ENCODE measurements around the gene ARHGDIA. TPM values are rescaled to one million over a fixed set of nuclear protein-coding genes. Genes with fewer than 3 reads are reported as not detected.

The ARHGDIA gene
- total RNA-seq, 2 experiments from 2014 or later, result 706 to 715 TPM

- Mint-ChIP-seq H3K27me3 (no peaks in the 10 kb centered on the region), H3K4me1 (ENCODE audit: low read depth) (peaks cover 5% of the 10 kb centered on the region), H3K27ac (no peak overlapping the region), H3K9me3 (no peaks in the 10 kb centered on the region), H3K4me3 (peak overlapping the region; percentile 38), H3K36me3 (ENCODE audit: low read depth) (peaks cover 79% of the 10 kb centered on the region)
- intact Hi-C loops (cut with DNase I, micrococcal nuclease), result no loop called here
- ChIA-PET POLR2A (interaction anchor here (1.1 to 1.5 kb wide), 2 partner anchors 15 to 18 kb away, joined by 3 to 5 read pairs; no protein-coding TSS in a partner anchor), CTCF (no interaction called here)
- no peak for TF ChIP-seq CTCF (IDR thresholded peaks at IDR 0.05)
- no peak for ATAC-seq (ENCODE audit: poor library complexity)
- no peaks in the 10 kb centered on the region for H3K9me3 ChIP-seq (ENCODE audit: control insufficient read depth in 1 of 2, insufficient read depth in 1 of 2, low read length in 2 of 2)
- no peak for DNase-seq
- H3K4me3 ChIP-seq (ENCODE audit: low read length), result no peak overlapping the region
- no peaks in the 10 kb centered on the region for H3K27me3 ChIP-seq (ENCODE audit: control insufficient read depth in 1 of 2, insufficient read depth in 2 of 2, low read length in 2 of 2)
- H3K36me3 ChIP-seq (ENCODE audit: insufficient read depth, low read length), result peaks cover 63% of the 10 kb centered on the region
- no peak overlapping the region for H3K27ac ChIP-seq (ENCODE audit: low read depth in 1 of 2, low read length in 2 of 2)
- H3K4me1 ChIP-seq (ENCODE audit: insufficient read depth, low read length), result peaks cover 13% of the 10 kb centered on the region
Observed at GRCh38 chr17:81885454-81885853, 14.3 kb upstream of the ARHGDIA start.

- H3K27ac Mint-ChIP-seq, result no peak overlapping the region
- Histone ChIP-seq H3K27me3 (ENCODE audit: control insufficient read depth in 1 of 2, insufficient read depth in 2 of 2, low read length in 2 of 2) (no peaks in the 10 kb centered on the region), H3K27ac (ENCODE audit: low read depth in 1 of 2, low read length in 2 of 2) (no peak overlapping the region), H3K4me3 (ENCODE audit: low read length) (no peak overlapping the region), H3K36me3 (ENCODE audit: insufficient read depth, low read length) (peaks cover 59% of the 10 kb centered on the region), H3K4me1 (ENCODE audit: insufficient read depth, low read length) (peaks cover 8% of the 10 kb centered on the region), H3K9me3 (ENCODE audit: control insufficient read depth in 1 of 2, insufficient read depth in 1 of 2, low read length in 2 of 2) (no peaks in the 10 kb centered on the region)
- peaks cover 75% of the 10 kb centered on the region for H3K36me3 Mint-ChIP-seq (ENCODE audit: low read depth)
- no peaks in the 10 kb centered on the region for H3K9me3 Mint-ChIP-seq
- intact Hi-C loops (cut with DNase I, micrococcal nuclease), result no loop called here
- H3K4me1 Mint-ChIP-seq (ENCODE audit: low read depth), result peaks cover 5% of the 10 kb centered on the region
- POLR2A ChIA-PET, result interaction anchor here (1.5 kb wide), 1 partner anchor 18 kb away, joined by 5 read pairs; no protein-coding TSS in a partner anchor
- no peak for TF ChIP-seq CTCF (IDR thresholded peaks at IDR 0.05)
- DNase-seq, result peak in 1 of 14 experiments; percentile 5
- CTCF ChIA-PET, result no interaction called here
- no peak overlapping the region for H3K4me3 Mint-ChIP-seq
- ATAC-seq (ENCODE audit: poor library complexity), result no peak
- H3K27me3 Mint-ChIP-seq, result no peaks in the 10 kb centered on the region
Observed at GRCh38 chr17:81884968-81885367, 13.8 kb upstream of the ARHGDIA start.

- intact Hi-C loops (cut with DNase I, micrococcal nuclease), result no loop called here
- ATAC-seq (ENCODE audit: poor library complexity) (no peak), DNase-seq (no peak)
- ChIA-PET POLR2A (no interaction called here), CTCF (no interaction called here)
- H3K27ac ChIP-seq (ENCODE audit: low read depth in 1 of 2, low read length in 2 of 2), result no peak overlapping the region
- Mint-ChIP-seq H3K36me3 (ENCODE audit: low read depth) (peaks cover 77% of the 10 kb centered on the region), H3K4me3 (no peak overlapping the region), H3K4me1 (ENCODE audit: low read depth) (peaks cover 5% of the 10 kb centered on the region), H3K27ac (peak overlapping the region; percentile 39), H3K9me3 (no peaks in the 10 kb centered on the region), H3K27me3 (no peaks in the 10 kb centered on the region)
- no peaks in the 10 kb centered on the region for H3K27me3 ChIP-seq (ENCODE audit: control insufficient read depth in 1 of 2, insufficient read depth in 2 of 2, low read length in 2 of 2)
- H3K4me1 ChIP-seq (ENCODE audit: insufficient read depth, low read length), result peaks cover 4% of the 10 kb centered on the region
- H3K9me3 ChIP-seq (ENCODE audit: control insufficient read depth in 1 of 2, insufficient read depth in 1 of 2, low read length in 2 of 2), result no peaks in the 10 kb centered on the region
- no peak overlapping the region for H3K4me3 ChIP-seq (ENCODE audit: low read length)
- no peak for TF ChIP-seq CTCF (IDR thresholded peaks at IDR 0.05)
- H3K36me3 ChIP-seq (ENCODE audit: insufficient read depth, low read length), result peaks cover 56% of the 10 kb centered on the region
Observed at GRCh38 chr17:81884520-81884919, 13.4 kb upstream of the ARHGDIA start.

All from CD4-positive, alpha-beta T cell (primary cell).